K562 (cell line): ENCODE measurements around the gene PRIM1. TPM values are rescaled to one million over a fixed set of nuclear protein-coding genes. Genes with fewer than 3 reads are reported as not detected.

Experiments
- BRCA1 ChIP-seq, 2 experiments: fragments of 450-650 bp in 1 of 2; sonication (generic) in 1 of 2; formaldehyde crosslinking in 1 of 2; IDR thresholded peaks; 2 replicates each; pipeline versions ENCODE4 v1.5.0 to v1.6.1; 2017 to 2020; ENCODE audit warnings: mild to moderate bottlenecking in 1 of 2, missing genetic modification reagents in 1 of 2
- CXXC5 ChIP-seq: fragments of 250-450 bp; sonication (Bioruptor Pico); IDR thresholded peaks from 2 replicates; pipeline ENCODE4 v1.8.0; 2022; ENCODE audit warnings: inconsistent platforms, mild to moderate bottlenecking, moderate library complexity
- EGR1 ChIP-seq: fragments of 450-650 bp; conservative IDR thresholded peaks from 2 replicates; pipeline ENCODE4 v1.6.1; 2017; ENCODE audit warnings: mild to moderate bottlenecking
- FOS ChIP-seq: IDR thresholded peaks from 3 replicates; pipeline ENCODE4 v1.6.1; 2011; ENCODE audit not compliant: insufficient read length; ENCODE audit errors: extremely low read depth
- GABPB2 ChIP-seq: fragments of 250-450 bp; sonication (Bioruptor Pico); conservative IDR thresholded peaks from 2 replicates; pipeline ENCODE4 v1.5.1; 2021; ENCODE audit warnings: mild to moderate bottlenecking
- HSF4 ChIP-seq: fragments of 250-450 bp; sonication (Bioruptor Pico); IDR thresholded peaks from 2 replicates; pipeline ENCODE4 v2.1.2; 2022; ENCODE audit warnings: mild to moderate bottlenecking, moderate library complexity, borderline replicate concordance
- MGA ChIP-seq: fragments of 450-650 bp; IDR thresholded peaks from 2 replicates; pipeline ENCODE4 v1.6.1; 2016; ENCODE audit warnings: mild to moderate bottlenecking, moderate library complexity
- MLLT1 ChIP-seq, 2 experiments: fragments of 450-650 bp; IDR thresholded peaks; 2 replicates each; pipeline ENCODE4 v1.6.1; 2016
- NFE2L1 ChIP-seq: fragments of 450-650 bp; IDR thresholded peaks from 2 replicates; pipeline ENCODE4 v1.6.1; 2016; ENCODE audit warnings: missing genetic modification characterization, low read depth, mild to moderate bottlenecking, missing compliant biosample characterization, moderate library complexity, borderline replicate concordance
- SIN3B ChIP-seq: fragments of 450-650 bp; IDR thresholded peaks from 2 replicates; pipeline ENCODE4 v1.6.1; 2017; ENCODE audit warnings: low read depth, mild to moderate bottlenecking, moderate library complexity
- TAF15 ChIP-seq: fragments of 200-400 bp; formaldehyde crosslinking; IDR thresholded peaks from 2 replicates; pipeline ENCODE4 v1.6.1; 2017; ENCODE audit warnings: mild to moderate bottlenecking, low read depth, low read length, moderate library complexity
- TBL1XR1 ChIP-seq, 2 experiments: IDR thresholded peaks; 2 replicates each; pipeline ENCODE4 v1.6.1; 2012; ENCODE audit warnings: improper control_type of control experiment in 2 of 2, low read length in 2 of 2, mild to moderate bottlenecking in 1 of 2
- polyA plus RNA-seq, 8 experiments: library from polyadenylated mRNA; depleted of rRNA in 4 of 8; stranded (reverse) in 5 of 8; unstranded in 3 of 8; fragments of >200 nt; fragmentation: Nextera tagmentation in 2 of 8; fragmentation: Illumina TruSeq in 1 of 8; extraction: Ambion mirVana in 2 of 8; extraction: Trizol in 1 of 8; gene quantifications; 2 replicates each; pipeline versions ENCODE4 v1.2.1 to v1.2.3, GENCODE V29; 2011 to 2014; ENCODE audit warnings: inconsistent platforms in 1 of 8, missing spikeins in 1 of 8
- total RNA-seq, 7 experiments: library from RNA; depleted of rRNA in 6 of 7; stranded (reverse); fragments of >200 nt in 6 of 7; fragmentation: Illumina TruSeq in 2 of 7; extraction: Trizol in 2 of 7; gene quantifications; 2 replicates each; pipeline versions ENCODE4 v1.2.1 to v1.2.3, GENCODE V29; 2011 to 2021; ENCODE audit warnings: low replicate concordance in 1 of 7

Gene PRIM1
- total and polyA plus RNA-seq, 9 of the 15 experiments (the other 6 are each of a cell fraction or from before 2014, with no cell fraction given), result 67.2 to 179 (median 140) TPM

- TF ChIP-seq MGA (peak; percentile 91), MLLT1 (IDR thresholded peaks at IDR 0.05) (peak in 1 of 2 experiments; percentile 47; a peak in 1 of 4 replicates), BRCA1 (IDR thresholded peaks at IDR 0.05) (no peak), BRCA1 (CRISPR knock-in tag; IDR thresholded peaks at IDR 0.05) (no peak), TAF15 (no peak), HSF4 (CRISPR knock-in tag) (no peak), CXXC5 (CRISPR knock-in tag) (peak; percentile 100), SIN3B (peak; percentile 47; the same call in 1 of the 2 replicates), FOS (no peak), EGR1 (peak; percentile 98), TBL1XR1 (IDR thresholded peaks at IDR 0.05; ENCODE audit: low read length in 2 of 2) (no peak), GABPB2 (CRISPR knock-in tag) (no peak), NFE2L1 (tag) (no peak)
Observed at GRCh38 chr12:56751712-56752598, at the start of gene PRIM1 (continued).
